Measurements from ENCODE around the gene GOLGA3.
"Not testable (repeated sequence)": the region's sequence is repeated elsewhere in the genome, so short reads cannot be mapped to it uniquely, and the experiment has no call there.

Gene GOLGA3

DNA sequence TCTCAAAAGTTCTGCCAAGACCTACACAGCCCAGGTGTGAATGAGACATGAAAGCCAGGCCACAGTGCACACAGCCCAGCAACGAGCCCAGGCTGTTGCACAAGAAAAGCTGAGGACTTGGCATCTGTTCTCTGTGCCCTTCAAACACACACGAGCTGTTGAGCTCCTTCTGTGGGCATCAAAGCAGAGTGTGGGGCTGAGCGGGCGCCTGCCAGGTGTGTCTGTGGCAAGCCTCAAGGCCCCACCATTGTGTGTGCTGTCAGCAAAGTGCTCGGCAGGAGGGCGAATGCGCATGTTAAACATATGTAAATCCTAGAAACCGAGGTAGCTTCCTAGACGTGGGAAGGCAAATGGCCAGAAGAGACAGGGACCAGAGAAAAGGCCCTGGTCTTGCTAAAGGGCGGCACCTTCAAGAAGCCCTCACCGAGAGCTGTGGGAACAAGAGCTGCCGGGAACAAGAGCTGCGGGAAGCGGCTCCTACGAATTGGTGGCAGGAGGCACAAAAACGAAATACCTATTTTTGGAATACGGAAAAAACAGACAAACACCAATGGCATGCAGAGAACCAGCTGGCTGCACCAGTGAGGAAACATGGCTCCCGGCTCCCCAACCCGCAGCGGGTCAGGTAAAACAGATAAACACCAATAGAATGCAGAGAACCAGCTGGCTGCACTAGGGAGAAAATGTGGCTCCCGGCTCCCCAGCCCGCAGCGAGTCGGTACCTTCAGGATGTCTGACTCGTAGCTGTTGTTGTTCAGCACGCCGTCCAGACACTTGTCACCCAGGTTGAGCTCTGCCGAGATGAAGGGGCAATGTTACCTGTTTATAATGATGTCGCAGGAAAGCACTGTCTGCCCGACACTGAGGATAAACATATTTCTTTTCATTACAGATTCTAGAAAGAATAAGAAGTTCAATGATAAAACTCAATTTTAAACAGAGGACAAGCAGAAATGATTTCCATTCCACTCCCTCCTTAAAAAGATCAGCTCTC, 19.0 kb upstream of the GOLGA3 start:
- DNase-seq = no peak

GRCh38 chr12:132844681-132845080, 16.0 kb upstream of the GOLGA3 start:
- DNase-seq = not testable (repeated sequence)

DNA sequence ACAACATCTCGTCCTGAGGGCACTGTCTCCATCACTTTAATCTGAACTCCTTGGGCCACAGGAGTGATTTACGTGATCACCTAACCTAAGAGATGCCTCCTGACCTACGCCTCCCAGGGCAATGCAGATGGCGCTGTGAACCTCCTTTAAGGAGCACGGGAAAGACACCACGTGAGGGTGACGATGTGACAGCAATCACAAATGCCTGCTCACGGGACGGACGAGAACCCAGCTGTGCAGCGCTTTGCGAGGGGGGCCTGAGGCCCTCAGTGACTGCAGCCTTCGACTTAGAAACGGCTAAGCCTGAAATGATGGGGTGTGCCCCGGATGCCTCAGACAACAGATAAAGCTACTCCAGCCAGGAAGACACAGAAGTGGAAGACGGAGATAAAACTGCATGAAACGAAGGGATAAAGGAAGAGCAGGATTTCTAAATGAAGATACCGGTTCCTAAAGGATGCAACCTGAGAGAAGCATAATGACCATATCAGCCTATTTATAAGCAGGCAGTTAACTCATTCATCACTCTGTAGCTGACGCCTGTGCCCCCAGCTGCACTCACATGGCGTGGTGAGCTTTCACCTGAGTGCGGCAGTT, 13.9 kb upstream of the GOLGA3 start:
- DNase-seq = no peak

DNA sequence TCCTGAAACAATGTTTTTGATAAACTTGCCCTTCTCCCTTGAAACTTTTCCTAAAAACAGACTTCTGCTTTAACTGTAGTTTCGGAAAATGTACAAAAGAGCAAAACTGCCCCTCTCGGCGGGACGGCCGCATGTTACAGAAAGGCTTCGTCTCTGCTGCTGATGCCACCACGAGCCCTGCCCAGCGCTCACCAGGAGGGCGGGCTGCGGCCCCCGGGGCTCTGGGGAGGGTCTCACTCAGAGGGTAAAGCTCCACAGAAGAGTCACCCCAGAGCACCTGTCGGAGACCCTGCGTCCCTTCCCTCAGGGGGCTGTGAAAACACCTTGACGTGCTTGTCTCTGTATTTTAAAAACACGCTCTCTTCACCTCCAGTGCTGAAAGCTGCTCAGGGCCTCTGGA, 12.5 kb upstream of the GOLGA3 start:
- no peak for DNase-seq

- DNase-seq = no peak
These were observed 11.9 kb upstream of the GOLGA3 start for GRCh38 chr12:132840536-132840935.

DNA sequence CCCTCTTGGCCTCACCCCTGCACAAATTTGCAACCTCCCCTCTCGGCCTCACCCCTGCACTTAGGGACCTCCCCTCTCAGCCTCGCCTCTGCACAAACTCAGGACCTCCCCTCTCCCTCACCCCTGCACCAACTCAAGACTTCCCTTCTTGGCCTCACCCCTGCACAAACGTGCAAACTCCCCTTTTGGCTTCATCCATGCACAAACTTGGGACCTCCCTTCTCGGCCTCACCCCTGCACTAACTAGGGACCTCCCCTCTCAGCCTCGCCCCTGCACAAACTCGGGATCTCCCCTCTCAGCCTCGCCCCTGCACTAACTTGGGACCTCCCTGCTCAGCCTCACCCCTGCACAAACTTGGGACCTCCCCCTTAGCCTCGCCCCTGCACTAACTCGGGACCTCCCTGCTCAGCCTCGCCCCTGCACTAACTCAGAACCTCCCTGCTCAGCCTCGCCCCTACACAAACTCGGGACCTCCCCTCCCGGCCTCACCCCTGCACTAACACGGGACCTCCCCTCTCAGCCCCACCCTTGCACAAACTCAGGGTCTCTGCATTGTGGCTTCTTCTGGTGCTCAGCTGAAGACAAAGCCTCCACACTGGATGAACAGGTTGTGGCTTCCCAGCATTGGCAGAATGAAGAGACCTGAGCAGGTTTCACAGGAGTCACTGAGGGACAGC, 11.0 kb upstream of the GOLGA3 start:
- no peak for DNase-seq

DNA sequence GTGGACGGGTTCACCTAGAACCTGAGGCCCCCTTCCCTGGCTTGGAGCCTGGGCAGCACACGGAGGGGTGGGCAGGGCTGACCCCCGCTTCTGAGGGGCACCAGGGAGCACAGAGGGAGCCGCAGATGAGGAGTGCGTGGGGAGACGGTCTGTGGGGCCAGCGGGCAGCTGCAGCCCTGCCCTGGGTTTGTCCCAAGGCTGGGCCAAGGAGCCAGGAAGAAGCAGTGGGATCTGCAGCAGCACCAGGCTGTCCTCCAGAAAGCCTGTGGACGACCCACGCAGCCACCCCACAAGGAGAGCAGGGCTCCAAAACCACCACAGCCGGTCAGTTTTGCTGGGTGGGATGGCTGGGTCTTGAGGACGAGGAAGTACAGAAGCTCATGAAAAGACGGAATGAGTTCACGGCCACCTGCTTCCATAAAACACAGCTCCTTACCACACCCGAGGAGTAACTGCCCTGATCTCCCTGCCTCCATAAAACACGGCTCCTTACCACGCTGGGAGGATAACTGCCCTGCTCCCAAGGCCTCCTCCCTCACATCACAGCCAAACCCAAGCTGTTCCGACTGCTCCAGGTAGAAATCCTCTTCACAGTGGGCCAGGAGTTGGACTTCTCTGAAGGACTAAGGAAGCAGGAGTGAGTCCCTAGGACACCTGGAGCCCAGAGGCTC, 9.9 kb upstream of the GOLGA3 start:
- no peak for DNase-seq

DNA sequence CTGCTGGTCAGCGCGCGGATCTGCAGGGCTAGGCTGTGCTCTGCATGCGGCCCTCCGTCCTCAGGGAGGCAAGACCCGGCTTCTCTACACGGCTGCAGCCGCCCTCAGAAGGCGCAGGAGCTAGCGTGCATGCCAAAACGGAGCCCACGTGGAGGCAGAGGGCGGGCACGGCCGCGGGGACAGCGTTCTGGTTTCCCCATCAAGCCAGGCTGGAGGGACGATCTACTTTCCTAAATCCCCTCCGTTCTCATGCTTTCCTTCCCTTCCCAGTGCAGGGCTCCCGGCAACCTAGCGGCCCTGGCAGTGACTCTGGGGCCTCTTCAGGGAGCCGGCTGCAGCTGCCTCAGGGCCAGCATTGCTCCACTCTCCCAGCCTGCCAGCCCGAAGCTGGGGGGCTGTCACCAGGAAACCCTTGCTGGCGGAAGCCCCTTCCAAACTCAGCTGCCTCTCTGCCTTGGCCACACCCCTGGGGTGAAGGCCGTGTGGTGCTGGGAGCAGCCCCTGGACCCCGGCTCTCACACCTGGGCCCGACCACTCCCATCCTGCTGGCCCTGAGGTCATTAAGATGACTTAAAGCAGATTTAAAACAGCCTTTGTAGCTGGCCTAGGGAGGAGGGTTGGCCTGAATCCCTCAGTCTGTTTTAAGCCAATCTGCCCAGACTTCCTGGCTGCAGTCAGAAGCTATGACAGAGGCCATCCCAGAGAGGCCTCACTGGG, 9.2 kb upstream of the GOLGA3 start:
- no peak for DNase-seq

GRCh38 chr12:132836795-132837331, 8.2 kb upstream of the GOLGA3 start:
- DNase-seq = no peak

DNA sequence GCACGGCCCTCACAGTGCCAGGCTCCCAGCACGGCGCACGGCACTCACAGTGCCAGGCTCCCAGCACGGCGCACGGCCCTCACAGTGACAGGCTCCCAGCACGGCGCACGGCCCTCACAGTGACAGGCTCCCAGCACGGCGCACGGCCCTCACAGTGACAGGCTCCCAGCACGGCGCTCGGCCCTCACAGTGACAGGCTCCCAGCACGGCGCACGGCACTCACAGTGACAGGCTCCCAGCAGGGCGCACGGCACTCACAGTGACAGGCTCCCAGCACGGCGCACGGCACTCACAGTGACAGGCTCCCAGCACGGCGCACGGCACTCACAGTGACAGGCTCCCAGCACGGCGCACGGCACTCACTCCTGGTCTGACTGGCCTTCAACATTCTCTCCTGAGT, 7.6 kb upstream of the GOLGA3 start:
- DNase-seq = not testable (repeated sequence)

DNA sequence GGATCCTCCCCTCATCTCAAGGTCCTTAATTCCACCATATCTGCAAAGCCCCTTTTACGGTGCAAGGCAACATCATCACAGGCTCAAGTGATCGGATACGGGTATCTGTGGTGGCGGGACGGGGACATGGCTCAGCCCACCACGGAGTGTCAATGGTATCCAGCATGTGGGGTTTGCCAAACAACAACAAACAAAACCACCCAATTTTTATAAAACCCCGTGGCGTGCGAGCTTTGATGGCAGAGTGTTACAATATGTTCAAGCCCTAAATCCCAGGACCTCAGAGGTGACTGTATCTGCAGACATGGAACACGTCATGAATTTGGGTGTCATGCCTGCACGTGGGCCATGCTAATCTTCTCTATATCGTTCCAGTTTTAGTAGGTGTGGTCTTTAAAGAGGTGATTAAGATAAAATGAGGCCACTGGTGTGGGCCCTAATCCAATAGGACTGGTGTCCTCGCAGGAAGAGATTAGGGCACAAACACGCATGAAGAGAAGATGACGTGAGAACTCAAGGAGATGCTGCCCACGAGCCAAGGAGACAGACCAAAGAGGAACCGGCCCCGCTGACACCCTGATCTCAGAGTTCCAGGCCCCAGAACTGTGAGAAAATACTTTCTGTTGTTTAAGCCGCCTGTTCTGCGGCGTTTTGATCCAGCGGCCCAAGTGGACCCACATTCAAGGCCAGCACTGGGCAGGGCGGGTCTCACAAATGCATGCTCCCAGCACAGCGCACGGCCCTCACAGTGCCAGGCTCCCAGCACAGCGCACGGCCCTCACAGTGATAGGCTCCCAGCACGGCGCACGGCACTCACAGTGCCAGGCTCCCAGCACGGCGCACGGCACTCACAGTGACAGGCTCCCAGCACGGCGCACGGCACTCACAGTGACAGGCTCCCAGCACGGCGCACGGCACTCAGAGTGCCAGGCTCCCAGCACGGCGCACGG, 6.7 kb upstream of the GOLGA3 start:
- no peak for DNase-seq

GRCh38 chr12:132834181-132834711, 5.6 kb upstream of the GOLGA3 start:
- no peak for DNase-seq

GRCh38 chr12:132833341-132833740, 4.7 kb upstream of the GOLGA3 start:
- no peak for DNase-seq

DNA sequence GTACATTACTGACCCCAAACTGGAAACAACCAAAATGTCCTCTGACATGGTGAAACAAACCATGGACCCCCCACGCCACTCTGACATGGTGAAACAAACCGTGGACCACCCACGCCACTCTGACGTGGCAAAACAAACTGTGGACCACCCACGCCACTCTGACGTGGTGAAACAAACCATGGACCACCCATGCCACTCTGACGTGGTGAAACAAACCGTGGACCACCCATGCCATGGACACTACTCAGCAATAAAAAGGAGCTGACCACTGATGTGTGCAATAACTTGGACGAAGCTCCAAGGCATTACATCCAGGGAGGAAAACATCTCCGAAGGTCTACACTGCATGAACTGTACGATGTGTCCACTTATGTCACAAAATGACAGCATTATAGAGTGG, 3.1 kb upstream of the GOLGA3 start:
- DNase-seq = no peak

DNA sequence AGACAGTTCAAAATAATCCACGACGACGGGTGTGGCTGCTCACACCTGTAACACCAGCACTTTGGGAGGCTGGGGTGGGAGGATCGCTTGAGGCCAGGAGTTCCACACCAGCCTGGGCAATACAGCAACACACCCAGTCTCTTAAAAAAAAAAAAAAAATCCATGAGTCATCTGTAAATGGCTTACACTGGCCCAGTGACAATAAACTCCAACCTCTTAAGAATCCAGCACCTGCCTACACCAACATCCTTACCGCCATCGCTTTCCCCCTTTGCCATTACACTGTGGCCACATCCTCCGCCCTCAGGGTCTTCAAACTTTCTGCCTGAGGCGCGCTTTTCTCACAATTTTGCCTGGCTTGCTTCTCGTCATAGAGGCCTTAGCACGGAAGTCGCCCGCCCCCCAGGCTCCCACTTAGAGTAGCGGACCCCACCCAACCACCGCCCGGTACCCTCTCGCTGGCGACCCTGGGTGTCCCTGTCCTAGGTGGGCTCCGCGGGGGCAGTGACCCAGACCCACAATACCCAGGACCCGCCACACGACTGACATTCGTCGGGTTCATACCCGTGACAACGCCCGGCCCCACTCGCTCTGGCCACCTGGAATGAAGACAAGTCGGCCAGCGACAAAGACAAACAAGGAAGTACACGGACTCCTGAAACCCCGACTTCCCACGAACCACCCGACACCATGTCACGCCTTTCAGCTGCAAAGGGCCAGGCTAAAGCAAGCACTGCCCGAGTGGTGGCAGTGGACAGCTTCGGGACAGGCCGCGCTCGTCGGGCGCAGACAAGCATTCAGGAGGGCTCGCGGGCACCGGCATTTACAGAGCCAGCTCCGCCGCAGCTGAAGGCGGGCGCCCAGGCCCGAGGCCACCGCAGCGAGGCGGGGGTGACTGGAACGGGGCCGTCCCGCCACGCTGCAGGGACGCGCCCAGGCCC, 636 bp downstream of the GOLGA3 start:
- DNase-seq = peak; percentile 68

DNA sequence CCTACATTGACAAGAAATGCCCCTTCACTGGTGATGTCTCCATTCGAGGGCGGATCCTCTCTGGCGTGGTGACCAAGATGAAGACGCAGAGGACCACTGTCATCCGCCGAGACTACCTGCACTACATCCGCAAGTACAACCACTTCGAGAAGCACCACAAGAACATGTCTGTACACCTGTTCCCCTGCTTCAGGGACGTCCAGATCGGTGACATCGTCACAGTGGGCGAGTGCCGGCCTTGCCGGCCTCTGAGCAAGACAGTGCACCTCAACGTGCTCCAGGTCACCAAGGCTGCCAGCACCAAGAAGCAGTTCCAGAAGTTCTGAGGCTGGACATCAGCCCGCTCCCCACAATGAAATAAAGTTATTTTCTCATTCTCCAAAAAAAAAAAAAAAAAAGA, 2.8 kb downstream of the GOLGA3 start:
- no peak for DNase-seq

DNA sequence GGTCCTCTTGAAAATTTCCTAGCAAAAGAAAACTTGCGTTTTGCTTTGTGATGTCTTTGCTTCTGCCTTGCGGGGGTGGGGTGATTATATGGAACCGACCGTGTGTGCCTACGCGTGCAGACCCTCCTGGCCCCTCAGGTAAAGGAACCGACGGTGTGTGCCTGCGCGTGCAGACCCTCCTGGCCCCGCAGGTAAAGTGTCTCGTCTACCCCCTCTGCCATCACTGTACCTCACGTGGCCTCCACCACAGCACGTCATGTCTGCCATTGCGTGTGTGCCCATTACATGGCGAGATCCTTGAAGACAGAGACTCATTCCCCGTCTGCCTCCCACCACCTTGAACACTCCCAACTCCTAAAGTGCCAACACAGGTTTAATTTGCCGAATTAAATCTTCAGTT, 3.6 kb downstream of the GOLGA3 start:
- DNase-seq = no peak

GRCh38 chr12:132824053-132824452, 4.6 kb downstream of the GOLGA3 start:
- no peak for DNase-seq

- no peak for DNase-seq
These were observed 10.1 kb downstream of the GOLGA3 start for GRCh38 chr12:132818562-132818961.

- no peak for DNase-seq
These were observed 14.4 kb downstream of the GOLGA3 start for GRCh38 chr12:132814232-132814631.

Measured in islet precursor cell (in vitro differentiated cells).